HCT116 (cell line): ENCODE measurements around the gene PPEF2. TPM values are rescaled to one million over a fixed set of nuclear protein-coding genes. Genes with fewer than 3 reads are reported as not detected.

ENCODE experiments used
- ATAC-seq: fragments of 200-7000 bp; cut with Tn5 transposase; 2 replicates; pipeline ENCODE4 v1.9.1; 2020; ENCODE audit warnings: mild to moderate bottlenecking, moderate library complexity
- BruUV-seq: library from RNA; stranded (reverse); fragments of 400-500 nt; replicated peaks from 2 replicates; lab custom pipeline; 2021; lab: Mats Ljungman, UMichigan
- CTCF ChIA-PET: fragments of 300-600 bp; sonication (Branson Sonifier 250); formaldehyde crosslinking; loops from one replicate; lab custom pipeline; 2021; ENCODE audit warnings: antibody characterized with exemption; lab: Charles Lee
- POLR2A ChIA-PET: fragments of 300-600, 350-600 bp; sonication (Branson Sonifier 250); formaldehyde crosslinking; loops from one replicate; lab custom pipeline; 2021; ENCODE audit warnings: antibody characterized with exemption; lab: Charles Lee
- RAD21 ChIA-PET, 2 experiments: fragments of 300-600 bp; sonication (Branson Sonifier 250); formaldehyde crosslinking; loops; one replicate each; lab custom pipeline; 2023; ENCODE audit warnings: low total read pairs in 2 of 2; ENCODE audit not compliant: uncharacterized antibody in 2 of 2, unreplicated experiment in 2 of 2, low non-redundant PET in 1 of 2; lab: Charles Lee
- DNase-seq: peaks from one replicate; pipeline ENCODE4 v3.0.0-alpha.2; 2010; ENCODE audit warnings: low read depth, low spot score
- H2AFZ ChIP-seq: fragments of 200-600 bp; shearing (Covaris generic), sonication (generic); 2 replicates; pipeline ENCODE4 v1.6.1; 2017; ENCODE audit warnings: low read depth, mixed run types, mixed read lengths, antibody characterized with exemption, low read length; ENCODE audit not compliant: poor library complexity, severe bottlenecking
- H3K27ac ChIP-seq: 2 replicates; pipeline ENCODE4 v1.5.1; 2012; ENCODE audit warnings: low read depth, low read length
- H3K27me3 ChIP-seq: fragments of 200-600 bp; sonication (generic); 2 replicates; pipeline ENCODE4 v1.6.1; 2016; ENCODE audit warnings: mixed run types, low read length, mixed read lengths; ENCODE audit not compliant: insufficient read depth
- H3K36me3 ChIP-seq, 2 experiments: fragments of 200-500 bp in 1 of 2; fragments of 200-600 bp in 1 of 2; sonication (Bioruptor generic) in 1 of 2; sonication (generic) in 1 of 2; 2 replicates each; pipeline versions ENCODE4 v1.5.1 to v1.6.1; 2014 to 2016; ENCODE audit warnings: low read length in 2 of 2, inconsistent platforms in 1 of 2, mixed read lengths in 1 of 2, mixed run types in 1 of 2; ENCODE audit not compliant: insufficient read depth in 2 of 2, control insufficient read depth in 1 of 2
- H3K4me1 ChIP-seq, 2 experiments: fragments of 200-600 bp in 1 of 2; sonication (generic) in 1 of 2; 2 replicates each; pipeline versions ENCODE4 v1.5.1 to v1.6.1; 2012 to 2017; ENCODE audit warnings: low read length in 2 of 2, inconsistent platforms in 1 of 2, mild to moderate bottlenecking in 1 of 2, mixed read lengths in 1 of 2, mixed run types in 1 of 2, moderate library complexity in 1 of 2; ENCODE audit not compliant: insufficient read depth in 2 of 2, control insufficient read depth in 1 of 2
- H3K4me2 ChIP-seq: fragments of 200-600 bp; sonication (generic); 2 replicates; pipeline ENCODE4 v1.6.1; 2017; ENCODE audit warnings: mixed run types, low read length, mixed read lengths
- H3K4me3 ChIP-seq, 2 experiments: fragments of 200-600 bp in 1 of 2; sonication (generic) in 1 of 2; replicated peaks in 1 of 2; 2 replicates each; pipeline ENCODE4 v1.5.1; 2011 to 2016; ENCODE audit warnings: low read length in 2 of 2, control low read depth in 1 of 2, low read depth in 1 of 2, mild to moderate bottlenecking in 1 of 2, mixed read lengths in 1 of 2, mixed run types in 1 of 2
- H3K79me2 ChIP-seq: fragments of 200-600 bp; sonication (generic); 2 replicates; pipeline ENCODE4 v1.6.1; 2017; ENCODE audit warnings: mild to moderate bottlenecking, mixed run types, low read length, moderate library complexity, mixed read lengths; ENCODE audit not compliant: insufficient read depth
- H3K9ac ChIP-seq: fragments of 200-600 bp; sonication (generic); 2 replicates; pipeline ENCODE4 v1.6.1; 2016; ENCODE audit warnings: low read length, mixed read lengths
- H3K9me2 ChIP-seq: fragments of 200-600 bp; sonication (generic), shearing (Covaris generic); 2 replicates; pipeline ENCODE4 v1.6.1; 2017; ENCODE audit warnings: mixed run types, mild to moderate bottlenecking, moderate library complexity; ENCODE audit not compliant: insufficient read depth
- H3K9me3 ChIP-seq, 2 experiments: fragments of 200-500 bp in 1 of 2; fragments of 200-600 bp in 1 of 2; sonication (Bioruptor generic) in 1 of 2; sonication (generic) in 1 of 2; 2 replicates each; pipeline ENCODE4 v1.6.1; 2014 to 2017; ENCODE audit warnings: low read length in 2 of 2, mixed read lengths in 2 of 2, inconsistent platforms in 1 of 2, low read depth in 1 of 2, mild to moderate bottlenecking in 1 of 2, mixed run types in 1 of 2, moderate library complexity in 1 of 2; ENCODE audit not compliant: control insufficient read depth in 1 of 2, insufficient read depth in 1 of 2
- H4K20me1 ChIP-seq: fragments of 200-600 bp; sonication (generic), shearing (Covaris generic); 2 replicates; pipeline ENCODE4 v1.6.1; 2017; ENCODE audit warnings: mixed run types, mild to moderate bottlenecking, moderate library complexity; ENCODE audit not compliant: insufficient read depth
- CBX3 ChIP-seq: IDR thresholded peaks from 2 replicates; pipeline ENCODE4 v1.6.1; 2012; ENCODE audit warnings: low read depth
- CEBPB ChIP-seq: IDR thresholded peaks from 2 replicates; pipeline ENCODE4 v1.6.1; 2012; ENCODE audit warnings: low read depth
- ELF1 ChIP-seq: IDR thresholded peaks from 2 replicates; pipeline ENCODE4 v1.6.1; 2012; ENCODE audit warnings: low read depth, borderline replicate concordance
- EZH2 ChIP-seq: fragments of 200-600 bp; sonication (generic); IDR thresholded peaks from 2 replicates; pipeline ENCODE4 v1.6.1; 2017; ENCODE audit warnings: antibody characterized with exemption, mixed run types
- FOSL1 ChIP-seq: IDR thresholded peaks from 2 replicates; pipeline ENCODE4 v1.6.1; 2012; ENCODE audit warnings: low read depth
- JUND ChIP-seq: IDR thresholded peaks from 2 replicates; pipeline ENCODE4 v1.6.1; 2012
- POLR2A ChIP-seq: IDR thresholded peaks from 2 replicates; pipeline ENCODE4 v1.7.0; 2011; ENCODE audit warnings: borderline replicate concordance; ENCODE audit not compliant: insufficient read depth, insufficient read length; ENCODE audit errors: extremely low read depth
- SIN3A ChIP-seq: IDR thresholded peaks from 2 replicates; pipeline ENCODE4 v1.6.1; 2012; ENCODE audit warnings: low read depth
- SP1 ChIP-seq: IDR thresholded peaks from 2 replicates; pipeline ENCODE4 v1.6.1; 2012; ENCODE audit warnings: low read depth
- TCF7L2 ChIP-seq: IDR thresholded peaks from 2 replicates; pipeline ENCODE4 v1.7.0; 2011; ENCODE audit warnings: borderline replicate concordance, inconsistent platforms; ENCODE audit not compliant: insufficient read depth, insufficient read length; ENCODE audit errors: extremely low read depth
- YY1 ChIP-seq: IDR thresholded peaks from 2 replicates; pipeline ENCODE4 v1.6.1; 2011; ENCODE audit warnings: low read length, low read depth, moderate library complexity, mild to moderate bottlenecking; ENCODE audit not compliant: insufficient replicate concordance; ENCODE audit errors: extremely low read depth
- ZFX ChIP-seq: fragments of 450-650 bp; IDR thresholded peaks from 2 replicates; pipeline ENCODE4 v1.6.1; 2017
- ZNF274 ChIP-seq: fragments of 200-500 bp; sonication (Bioruptor generic); IDR thresholded peaks from 2 replicates; pipeline ENCODE4 v1.6.1; 2014; ENCODE audit warnings: mild to moderate bottlenecking, low read depth, low read length, inconsistent platforms
- intact Hi-C: fragments of 100-400 bp; cut with micrococcal nuclease; formaldehyde crosslinking; loops from 2 replicates; pipeline ENCODE4 v1.10.0; 2022
- total RNA-seq: library from RNA; stranded (reverse); gene quantifications from one replicate; pipeline ENCODE4 v1.2.1, GENCODE V29; 2021; ENCODE audit not compliant: unreplicated experiment
- TF ChIP-seq, protein P1 (sequence below), 3 experiments: fragments of 200-600 bp in 1 of 3; sonication (generic) in 1 of 3; IDR thresholded peaks in 2 of 3; conservative IDR thresholded peaks in 1 of 3; 2 replicates each; pipeline ENCODE4 v1.5.1; 2012 to 2017; ENCODE audit warnings: low read depth in 2 of 3, low read length in 2 of 3, antibody characterized with exemption in 1 of 3, borderline replicate concordance in 1 of 3, control low read depth in 1 of 3, mild to moderate bottlenecking in 1 of 3, mixed read lengths in 1 of 3, mixed run types in 1 of 3, moderate library complexity in 1 of 3; ENCODE audit not compliant: insufficient read depth in 1 of 3
- TF ChIP-seq, protein P2 (sequence below): IDR thresholded peaks from 2 replicates; pipeline ENCODE4 v1.6.1; 2011; ENCODE audit warnings: mild to moderate bottlenecking, low read length, moderate library complexity; ENCODE audit not compliant: insufficient replicate concordance; ENCODE audit errors: extremely low read depth
- TF ChIP-seq, protein P3 (sequence below): IDR thresholded peaks from 2 replicates; pipeline ENCODE4 v1.6.1; 2012

PPEF2 gene
- total RNA-seq, 1 experiment from 2014 or later, result not detected

DNA sequence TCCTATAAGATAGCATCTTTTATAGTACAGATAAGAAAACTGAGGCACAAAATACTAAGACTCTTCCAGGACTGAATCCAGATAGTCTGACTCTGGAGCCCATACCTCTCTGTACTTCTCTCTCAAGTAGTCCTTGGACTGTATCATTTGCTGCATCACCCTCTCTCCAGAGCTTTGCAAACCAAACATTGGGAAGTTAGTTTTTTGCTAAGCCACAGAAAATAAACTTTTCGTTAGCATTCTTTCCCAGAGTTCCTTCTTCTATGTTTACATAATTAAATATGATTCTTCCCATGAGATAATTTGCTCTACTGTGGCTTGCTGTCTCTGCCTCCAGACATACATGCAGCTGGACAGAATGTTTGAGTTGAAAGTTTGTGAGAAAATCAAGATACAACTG, 22.0 kb downstream of the PPEF2 start:
- Histone ChIP-seq H3K9ac (no peak overlapping the region), H3K9me3 (no peaks in the 10 kb centered on the region), H3K79me2 (no peaks in the 10 kb centered on the region), H3K4me3 (no peak overlapping the region), H3K9me2 (no peaks in the 10 kb centered on the region), H3K4me1 (no peaks in the 10 kb centered on the region), H3K27ac (no peak overlapping the region), H4K20me1 (no peaks in the 10 kb centered on the region), H3K27me3 (no peaks in the 10 kb centered on the region), H3K36me3 (no peaks in the 10 kb centered on the region), H2AFZ (no peak overlapping the region), H3K4me2 (no peak overlapping the region)
- DNase-seq, result no peak
- POLR2A ChIA-PET, result no interaction called here
- RAD21 ChIA-PET, result no interaction called here
- CTCF ChIA-PET, result no interaction called here
- intact Hi-C loops, result no loop called here
- ATAC-seq, result no peak
- TF ChIP-seq SP1, result no peak
- no TSS peak for BruUV-seq

DNA sequence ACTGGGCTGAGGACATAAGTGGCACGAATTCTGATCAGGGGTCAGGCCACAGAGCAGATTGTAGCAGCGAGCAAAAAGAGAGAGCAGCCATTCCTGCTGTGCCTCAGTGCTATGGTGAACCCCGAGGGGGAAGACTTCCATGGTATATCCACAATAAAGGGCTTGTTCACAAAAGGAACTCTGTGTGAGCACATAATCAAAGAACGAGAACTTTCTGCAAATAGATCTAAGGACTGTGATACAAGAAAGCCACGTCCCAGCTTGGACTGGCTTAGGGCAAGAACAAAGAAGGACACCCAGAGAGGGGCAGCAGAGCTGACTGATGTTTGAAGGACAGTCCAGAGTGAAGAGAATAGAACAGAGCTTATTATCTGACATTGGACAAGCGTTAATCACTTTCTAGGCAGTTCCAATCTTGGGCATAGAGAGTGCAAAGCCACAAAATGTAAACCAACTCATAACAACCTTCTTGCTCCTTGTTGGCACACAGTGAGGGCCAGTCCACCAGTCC, 24.0 kb downstream of the PPEF2 start:
- Histone ChIP-seq H3K9me2 (no peaks in the 10 kb centered on the region), H3K27ac (no peak overlapping the region), H3K36me3 (no peaks in the 10 kb centered on the region), H3K9ac (no peak overlapping the region), H3K27me3 (no peaks in the 10 kb centered on the region), H3K4me2 (no peak overlapping the region), H2AFZ (no peak overlapping the region), H3K9me3 (no peaks in the 10 kb centered on the region), H3K4me3 (no peak overlapping the region), H3K4me1 (no peaks in the 10 kb centered on the region), H4K20me1 (no peaks in the 10 kb centered on the region), H3K79me2 (no peaks in the 10 kb centered on the region)
- intact Hi-C loops, result no loop called here
- BruUV-seq, result no TSS peak
- TF ChIP-seq FOSL1 (no peak), CBX3 (no peak), TCF7L2 (no peak), SP1 (no peak), JUND (no peak), ZNF274 (no peak), SIN3A (no peak), POLR2A (no peak), CEBPB (no peak), EZH2 (no peak), ZFX (no peak), YY1 (no peak), ELF1 (no peak)
- TF ChIP-seq, protein P1, sequence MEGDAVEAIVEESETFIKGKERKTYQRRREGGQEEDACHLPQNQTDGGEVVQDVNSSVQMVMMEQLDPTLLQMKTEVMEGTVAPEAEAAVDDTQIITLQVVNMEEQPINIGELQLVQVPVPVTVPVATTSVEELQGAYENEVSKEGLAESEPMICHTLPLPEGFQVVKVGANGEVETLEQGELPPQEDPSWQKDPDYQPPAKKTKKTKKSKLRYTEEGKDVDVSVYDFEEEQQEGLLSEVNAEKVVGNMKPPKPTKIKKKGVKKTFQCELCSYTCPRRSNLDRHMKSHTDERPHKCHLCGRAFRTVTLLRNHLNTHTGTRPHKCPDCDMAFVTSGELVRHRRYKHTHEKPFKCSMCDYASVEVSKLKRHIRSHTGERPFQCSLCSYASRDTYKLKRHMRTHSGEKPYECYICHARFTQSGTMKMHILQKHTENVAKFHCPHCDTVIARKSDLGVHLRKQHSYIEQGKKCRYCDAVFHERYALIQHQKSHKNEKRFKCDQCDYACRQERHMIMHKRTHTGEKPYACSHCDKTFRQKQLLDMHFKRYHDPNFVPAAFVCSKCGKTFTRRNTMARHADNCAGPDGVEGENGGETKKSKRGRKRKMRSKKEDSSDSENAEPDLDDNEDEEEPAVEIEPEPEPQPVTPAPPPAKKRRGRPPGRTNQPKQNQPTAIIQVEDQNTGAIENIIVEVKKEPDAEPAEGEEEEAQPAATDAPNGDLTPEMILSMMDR (IDR thresholded peaks at IDR 0.05 in 2 of 3, conservative IDR thresholded peaks at IDR 0.05 in 1 of 3; ENCODE audit: borderline replicate concordance in 1 of 3, insufficient read depth in 1 of 3, low read depth in 2 of 3, low read length in 2 of 3), result no peak
- TF ChIP-seq, protein P2, sequence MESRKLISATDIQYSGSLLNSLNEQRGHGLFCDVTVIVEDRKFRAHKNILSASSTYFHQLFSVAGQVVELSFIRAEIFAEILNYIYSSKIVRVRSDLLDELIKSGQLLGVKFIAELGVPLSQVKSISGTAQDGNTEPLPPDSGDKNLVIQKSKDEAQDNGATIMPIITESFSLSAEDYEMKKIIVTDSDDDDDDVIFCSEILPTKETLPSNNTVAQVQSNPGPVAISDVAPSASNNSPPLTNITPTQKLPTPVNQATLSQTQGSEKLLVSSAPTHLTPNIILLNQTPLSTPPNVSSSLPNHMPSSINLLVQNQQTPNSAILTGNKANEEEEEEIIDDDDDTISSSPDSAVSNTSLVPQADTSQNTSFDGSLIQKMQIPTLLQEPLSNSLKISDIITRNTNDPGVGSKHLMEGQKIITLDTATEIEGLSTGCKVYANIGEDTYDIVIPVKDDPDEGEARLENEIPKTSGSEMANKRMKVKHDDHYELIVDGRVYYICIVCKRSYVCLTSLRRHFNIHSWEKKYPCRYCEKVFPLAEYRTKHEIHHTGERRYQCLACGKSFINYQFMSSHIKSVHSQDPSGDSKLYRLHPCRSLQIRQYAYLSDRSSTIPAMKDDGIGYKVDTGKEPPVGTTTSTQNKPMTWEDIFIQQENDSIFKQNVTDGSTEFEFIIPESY, result no peak
- TF ChIP-seq, protein P3, sequence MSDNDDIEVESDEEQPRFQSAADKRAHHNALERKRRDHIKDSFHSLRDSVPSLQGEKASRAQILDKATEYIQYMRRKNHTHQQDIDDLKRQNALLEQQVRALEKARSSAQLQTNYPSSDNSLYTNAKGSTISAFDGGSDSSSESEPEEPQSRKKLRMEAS, result no peak
- no peak for ATAC-seq
- ChIA-PET CTCF (interaction anchor here (2.3 kb wide), 1 partner anchor 18 kb away, joined by 8 read pairs; no protein-coding TSS in a partner anchor), RAD21 (no interaction called here), POLR2A (no interaction called here)
- no peak for DNase-seq
